Measurements from ENCODE around the gene CD2AP.

GRCh38 chr6:47428746-47429664 is 48.6 kb upstream of the CD2AP start:
- TF ChIP-seq CTCF (IDR thresholded peaks at IDR 0.05; ENCODE audit: low read depth, low read length, missing input control) (no peak), JUND (IDR thresholded peaks at IDR 0.05) (no peak), REST (IDR thresholded peaks at IDR 0.05) (no peak), RAD21 (IDR thresholded peaks at IDR 0.05) (no peak), TAF1 (conservative IDR thresholded peaks at IDR 0.05) (no peak), ATF3 (IDR thresholded peaks at IDR 0.05) (no peak), FOXA1 (IDR thresholded peaks at IDR 0.05) (no peak), SP1 (IDR thresholded peaks at IDR 0.05) (no peak), MAX (IDR thresholded peaks at IDR 0.05) (no peak), EGR1 (IDR thresholded peaks at IDR 0.05; ENCODE audit: low read depth in 2 of 2) (no peak), YY1 (IDR thresholded peaks at IDR 0.05) (no peak)

Measured in liver (tissue), 3 donors.